22Rv1 (cell line): Measurements from ENCODE around the gene LRCH3.

Source experiments
- ZFX ChIP-seq: fragments of 450-650 bp; IDR thresholded peaks from 2 replicates; pipeline ENCODE4 v1.6.1; 2017; ENCODE audit warnings: antibody characterized with exemption, borderline replicate concordance
- TF ChIP-seq, protein P1 (sequence below): fragments of 450-650 bp; IDR thresholded peaks from 2 replicates; pipeline ENCODE4 v1.5.1; 2017; ENCODE audit warnings: mild to moderate bottlenecking

DNA sequence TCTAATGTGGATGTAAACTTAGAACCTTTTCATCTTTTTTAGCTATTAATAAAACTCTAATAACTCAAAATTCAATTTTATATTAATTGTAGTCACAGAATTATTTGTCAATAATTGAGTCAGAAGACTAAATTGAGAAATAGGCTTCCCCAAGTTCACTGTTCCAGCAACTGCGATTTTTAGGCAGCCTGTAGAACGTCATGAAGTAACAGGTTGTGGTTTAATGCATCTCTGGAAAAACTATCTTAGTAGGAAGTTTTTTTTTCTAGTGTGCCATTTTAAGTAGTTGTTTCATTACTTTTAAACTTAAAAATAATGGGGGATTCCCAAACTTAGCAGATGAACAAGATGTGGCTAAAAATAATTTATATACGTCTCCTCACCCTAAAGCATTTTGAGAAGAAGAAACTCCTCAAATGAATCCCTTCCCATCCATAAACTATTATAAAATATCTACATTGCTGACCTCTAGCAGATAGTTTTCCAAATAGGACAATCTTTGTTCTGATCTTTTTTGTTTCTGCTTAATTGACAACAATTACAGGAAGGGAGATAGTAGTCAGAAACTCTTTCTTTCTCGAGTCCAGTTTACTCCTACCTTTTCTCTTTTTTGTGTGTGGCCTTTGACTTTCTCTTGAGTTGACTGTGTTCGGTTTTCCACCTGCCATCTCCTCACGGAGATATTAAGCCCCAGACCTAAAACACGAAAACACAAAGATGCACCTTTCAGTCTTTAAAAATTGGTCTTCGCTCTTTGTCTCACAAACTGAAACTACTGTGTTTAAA is 43.1 kb downstream of the LRCH3 start:
- TF ChIP-seq, protein P1, sequence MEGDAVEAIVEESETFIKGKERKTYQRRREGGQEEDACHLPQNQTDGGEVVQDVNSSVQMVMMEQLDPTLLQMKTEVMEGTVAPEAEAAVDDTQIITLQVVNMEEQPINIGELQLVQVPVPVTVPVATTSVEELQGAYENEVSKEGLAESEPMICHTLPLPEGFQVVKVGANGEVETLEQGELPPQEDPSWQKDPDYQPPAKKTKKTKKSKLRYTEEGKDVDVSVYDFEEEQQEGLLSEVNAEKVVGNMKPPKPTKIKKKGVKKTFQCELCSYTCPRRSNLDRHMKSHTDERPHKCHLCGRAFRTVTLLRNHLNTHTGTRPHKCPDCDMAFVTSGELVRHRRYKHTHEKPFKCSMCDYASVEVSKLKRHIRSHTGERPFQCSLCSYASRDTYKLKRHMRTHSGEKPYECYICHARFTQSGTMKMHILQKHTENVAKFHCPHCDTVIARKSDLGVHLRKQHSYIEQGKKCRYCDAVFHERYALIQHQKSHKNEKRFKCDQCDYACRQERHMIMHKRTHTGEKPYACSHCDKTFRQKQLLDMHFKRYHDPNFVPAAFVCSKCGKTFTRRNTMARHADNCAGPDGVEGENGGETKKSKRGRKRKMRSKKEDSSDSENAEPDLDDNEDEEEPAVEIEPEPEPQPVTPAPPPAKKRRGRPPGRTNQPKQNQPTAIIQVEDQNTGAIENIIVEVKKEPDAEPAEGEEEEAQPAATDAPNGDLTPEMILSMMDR = no peak
- TF ChIP-seq ZFX = no peak
